SK-N-SH treated with all-trans-retinoic acid at 6 μM for 48 hours (cell line): ENCODE data around the gene SH3RF1.

Source experiments
- ARNTL ChIP-seq: fragments of 450-650 bp; formaldehyde crosslinking; IDR thresholded peaks from 2 replicates; pipeline ENCODE4 v1.5.0; 2020; ENCODE audit warnings: low read depth, mild to moderate bottlenecking, moderate library complexity, borderline replicate concordance
- BACH2 ChIP-seq: fragments of 250-450 bp; sonication (Bioruptor Pico); IDR thresholded peaks from 2 replicates; pipeline ENCODE4 v1.9.0; 2021; ENCODE audit warnings: mild to moderate bottlenecking, borderline replicate concordance
- POU6F1 ChIP-seq: fragments of 250-450 bp; sonication (Bioruptor Pico); IDR thresholded peaks from 2 replicates; pipeline ENCODE4 v1.8.0; 2021; ENCODE audit warnings: low read depth, mild to moderate bottlenecking, moderate library complexity, borderline replicate concordance
- PPARA ChIP-seq: fragments of 250-450 bp; sonication (Bioruptor Pico); IDR thresholded peaks from 2 replicates; pipeline ENCODE4 v1.5.0; 2020; ENCODE audit warnings: mild to moderate bottlenecking, borderline replicate concordance
- SNAI2 ChIP-seq: fragments of 250-450 bp; sonication (Bioruptor Pico); IDR thresholded peaks from 2 replicates; pipeline ENCODE4 v1.5.0; 2020; ENCODE audit warnings: mild to moderate bottlenecking, moderate library complexity
- TCF4 ChIP-seq: fragments of 250-450 bp; sonication (Bioruptor Pico); IDR thresholded peaks from 2 replicates; pipeline ENCODE4 v1.8.0; 2021; ENCODE audit warnings: mild to moderate bottlenecking, moderate library complexity, borderline replicate concordance
- TOX ChIP-seq: fragments of 250-450 bp; sonication (Bioruptor Pico); IDR thresholded peaks from 2 replicates; pipeline ENCODE4 v1.8.0; 2021; ENCODE audit warnings: mild to moderate bottlenecking, moderate library complexity, borderline replicate concordance
- ZNF70 ChIP-seq: fragments of 450-650 bp; formaldehyde crosslinking; IDR thresholded peaks from 2 replicates; pipeline ENCODE4 v1.5.0; 2020; ENCODE audit warnings: mild to moderate bottlenecking, moderate library complexity
- TF ChIP-seq, protein P1 (sequence below): fragments of 250-450 bp; sonication (Bioruptor Pico); IDR thresholded peaks from 2 replicates; pipeline ENCODE4 v1.5.1; 2020; ENCODE audit warnings: low read depth, mild to moderate bottlenecking, moderate library complexity
- TF ChIP-seq, protein P2 (sequence below): fragments of 250-450 bp; sonication (Bioruptor Pico); IDR thresholded peaks from 2 replicates; pipeline ENCODE4 v1.8.0; 2020; ENCODE audit warnings: mild to moderate bottlenecking, moderate library complexity, borderline replicate concordance

- TF ChIP-seq POU6F1 (CRISPR knock-in tag): no peak
- TF ChIP-seq, protein P1, sequence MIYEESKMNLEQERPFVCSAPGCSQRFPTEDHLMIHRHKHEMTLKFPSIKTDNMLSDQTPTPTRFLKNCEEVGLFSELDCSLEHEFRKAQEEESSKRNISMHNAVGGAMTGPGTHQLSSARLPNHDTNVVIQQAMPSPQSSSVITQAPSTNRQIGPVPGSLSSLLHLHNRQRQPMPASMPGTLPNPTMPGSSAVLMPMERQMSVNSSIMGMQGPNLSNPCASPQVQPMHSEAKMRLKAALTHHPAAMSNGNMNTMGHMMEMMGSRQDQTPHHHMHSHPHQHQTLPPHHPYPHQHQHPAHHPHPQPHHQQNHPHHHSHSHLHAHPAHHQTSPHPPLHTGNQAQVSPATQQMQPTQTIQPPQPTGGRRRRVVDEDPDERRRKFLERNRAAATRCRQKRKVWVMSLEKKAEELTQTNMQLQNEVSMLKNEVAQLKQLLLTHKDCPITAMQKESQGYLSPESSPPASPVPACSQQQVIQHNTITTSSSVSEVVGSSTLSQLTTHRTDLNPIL (CRISPR knock-in tag): no peak
- no peak for TF ChIP-seq ARNTL (CRISPR knock-in tag)
- TF ChIP-seq BACH2 (CRISPR knock-in tag): no peak
- no peak for TF ChIP-seq SNAI2 (CRISPR knock-in tag)
- TF ChIP-seq TCF4 (CRISPR knock-in tag): no peak
- TF ChIP-seq, protein P2, sequence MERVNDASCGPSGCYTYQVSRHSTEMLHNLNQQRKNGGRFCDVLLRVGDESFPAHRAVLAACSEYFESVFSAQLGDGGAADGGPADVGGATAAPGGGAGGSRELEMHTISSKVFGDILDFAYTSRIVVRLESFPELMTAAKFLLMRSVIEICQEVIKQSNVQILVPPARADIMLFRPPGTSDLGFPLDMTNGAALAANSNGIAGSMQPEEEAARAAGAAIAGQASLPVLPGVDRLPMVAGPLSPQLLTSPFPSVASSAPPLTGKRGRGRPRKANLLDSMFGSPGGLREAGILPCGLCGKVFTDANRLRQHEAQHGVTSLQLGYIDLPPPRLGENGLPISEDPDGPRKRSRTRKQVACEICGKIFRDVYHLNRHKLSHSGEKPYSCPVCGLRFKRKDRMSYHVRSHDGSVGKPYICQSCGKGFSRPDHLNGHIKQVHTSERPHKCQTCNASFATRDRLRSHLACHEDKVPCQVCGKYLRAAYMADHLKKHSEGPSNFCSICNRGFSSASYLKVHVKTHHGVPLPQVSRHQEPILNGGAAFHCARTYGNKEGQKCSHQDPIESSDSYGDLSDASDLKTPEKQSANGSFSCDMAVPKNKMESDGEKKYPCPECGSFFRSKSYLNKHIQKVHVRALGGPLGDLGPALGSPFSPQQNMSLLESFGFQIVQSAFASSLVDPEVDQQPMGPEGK (CRISPR knock-in tag): no peak
- TF ChIP-seq PPARA: no peak
- no peak for TF ChIP-seq TOX
- no peak for TF ChIP-seq ZNF70 (CRISPR knock-in tag)
Observed at GRCh38 chr4:169066934-169067333, 203.8 kb downstream of the SH3RF1 start.
